SJCRH30 (cell line): ENCODE data around the gene ITPR2. TPM values are rescaled to one million over a fixed set of nuclear protein-coding genes. Genes with fewer than 3 reads are reported as not detected.

ENCODE experiments used
- DNase-seq, 2 experiments: peaks; one replicate each; pipeline ENCODE4 v3.0.0-alpha.2; 2015 to 2020
- H3K27ac ChIP-seq: fragments of 250-450 bp; sonication (Bioruptor Pico); 2 replicates; pipeline ENCODE4 v1.5.1; 2020; ENCODE audit warnings: mild to moderate bottlenecking, moderate library complexity
- H3K27me3 ChIP-seq: fragments of 250-450 bp; sonication (Bioruptor Pico); 2 replicates; pipeline ENCODE4 v1.5.1; 2020; ENCODE audit warnings: mild to moderate bottlenecking, moderate library complexity
- H3K36me3 ChIP-seq: fragments of 250-450 bp; sonication (Bioruptor Pico); 2 replicates; pipeline ENCODE4 v1.5.1; 2020; ENCODE audit warnings: mild to moderate bottlenecking, moderate library complexity
- H3K4me1 ChIP-seq: fragments of 250-450 bp; sonication (Bioruptor Pico); 2 replicates; pipeline ENCODE4 v1.5.1; 2020; ENCODE audit warnings: mild to moderate bottlenecking, moderate library complexity
- H3K4me3 ChIP-seq: fragments of 250-450 bp; sonication (Bioruptor Pico); 2 replicates; pipeline ENCODE4 v1.5.1; 2020; ENCODE audit warnings: mild to moderate bottlenecking, moderate library complexity
- H3K9me3 ChIP-seq: fragments of 250-450 bp; sonication (Bioruptor Pico); replicated peaks from 2 replicates; pipeline ENCODE4 v1.5.1; 2020; ENCODE audit warnings: mild to moderate bottlenecking, moderate library complexity
- total RNA-seq: library from RNA; depleted of rRNA; stranded (reverse); fragments of >200 nt; shearing (Covaris generic); gene quantifications from 2 replicates; pipeline ENCODE4 v1.2.3, GENCODE V29; 2014

The ITPR2 gene
- total RNA-seq, 1 experiment from 2014 or later = 8.7 TPM

GRCh38 chr12:26719852-26720251 is 113.1 kb downstream of the ITPR2 start:
- Histone ChIP-seq H3K4me1 (0 out of 2 replicates have a peak, but pooled peaks cover 3% of the 10 kb centered on the region), H3K4me3 (no peak overlapping the region), H3K9me3 (no peaks in the 10 kb centered on the region), H3K27me3 (no peaks in the 10 kb centered on the region), H3K27ac (no peak overlapping the region), H3K36me3 (no peaks in the 10 kb centered on the region)
- DNase-seq = no peak

DNA sequence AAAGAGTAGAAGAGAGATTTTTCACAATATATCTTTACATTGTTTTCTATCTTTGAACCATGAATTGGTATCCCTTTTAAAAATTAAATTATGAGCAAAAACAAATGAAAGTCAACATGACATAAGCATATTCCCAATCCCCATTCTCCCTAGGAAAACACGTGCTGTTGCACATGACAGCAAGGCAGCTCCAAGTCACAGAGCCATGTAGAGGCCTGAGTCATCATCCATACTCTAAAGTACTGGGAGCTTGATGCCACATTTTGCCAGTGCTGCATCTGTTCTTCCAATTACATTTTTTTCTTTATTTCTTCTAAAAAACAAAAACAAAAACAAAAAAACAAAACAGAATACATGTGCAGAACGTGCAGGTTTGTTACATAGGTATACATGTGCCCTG is 115.2 kb downstream of the ITPR2 start:
- H3K27me3 ChIP-seq = no peaks in the 10 kb centered on the region
- no peak for DNase-seq
- H3K36me3 ChIP-seq = no peaks in the 10 kb centered on the region
- H3K4me3 ChIP-seq = no peak overlapping the region
- H3K9me3 ChIP-seq = no peaks in the 10 kb centered on the region
- H3K4me1 ChIP-seq = peaks cover 5% of the 10 kb centered on the region
- H3K27ac ChIP-seq = no peak overlapping the region

GRCh38 chr12:26715232-26715631 is 117.8 kb downstream of the ITPR2 start:
- Histone ChIP-seq H3K27ac (no peak overlapping the region), H3K4me1 (peaks cover 5% of the 10 kb centered on the region), H3K4me3 (no peak overlapping the region), H3K27me3 (no peaks in the 10 kb centered on the region), H3K9me3 (no peaks in the 10 kb centered on the region), H3K36me3 (no peaks in the 10 kb centered on the region)
- no peak for DNase-seq

- DNase-seq = peak in 1 of 2 experiments; percentile 16
- H3K27ac ChIP-seq = no peak overlapping the region
These were observed 119.1 kb downstream of the ITPR2 start for GRCh38 chr12:26713885-26714383.

GRCh38 chr12:26712892-26713291 is 120.1 kb downstream of the ITPR2 start:
- no peak for DNase-seq
- Histone ChIP-seq H3K9me3 (no peaks in the 10 kb centered on the region), H3K4me3 (no peak overlapping the region), H3K4me1 (peaks cover 5% of the 10 kb centered on the region), H3K36me3 (no peaks in the 10 kb centered on the region), H3K27me3 (no peaks in the 10 kb centered on the region), H3K27ac (no peak overlapping the region)

More at GRCh38 chr12:26713885-26714383, 119.1 kb downstream of the ITPR2 start:
- no peak overlapping the region for H3K4me3 ChIP-seq
- no peaks in the 10 kb centered on the region for H3K27me3 ChIP-seq
- no peaks in the 10 kb centered on the region for H3K36me3 ChIP-seq
- no peaks in the 10 kb centered on the region for H3K9me3 ChIP-seq
- H3K4me1 ChIP-seq = peaks cover 5% of the 10 kb centered on the region

- DNase-seq = no peak
These were observed 121.4 kb downstream of the ITPR2 start for GRCh38 chr12:26711569-26711968.

DNA sequence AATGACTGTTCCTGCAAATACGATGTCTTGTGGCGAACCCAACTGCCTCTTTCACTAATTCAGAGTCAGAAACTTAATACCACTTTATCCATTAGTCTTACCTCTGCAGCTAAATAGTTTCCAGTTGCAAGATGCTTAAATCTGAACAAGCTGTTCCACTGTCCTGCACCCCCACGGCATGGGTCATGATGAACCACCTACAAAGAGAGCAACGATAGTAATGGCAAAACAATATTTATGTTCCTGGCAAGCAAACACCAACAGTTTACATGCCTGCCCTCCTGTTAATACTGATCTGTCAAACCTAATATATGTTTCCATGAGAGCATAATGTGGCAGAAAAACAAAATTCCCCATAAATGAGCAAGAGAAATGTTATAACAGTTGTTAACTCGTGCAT is 121.9 kb downstream of the ITPR2 start:
- no peak overlapping the region for H3K27ac ChIP-seq
- peaks cover 5% of the 10 kb centered on the region for H3K4me1 ChIP-seq
- H3K4me3 ChIP-seq = no peak overlapping the region
- DNase-seq = no peak
- H3K9me3 ChIP-seq = no peaks in the 10 kb centered on the region
- no peaks in the 10 kb centered on the region for H3K27me3 ChIP-seq
- no peaks in the 10 kb centered on the region for H3K36me3 ChIP-seq

More at GRCh38 chr12:26711569-26711968, 121.4 kb downstream of the ITPR2 start:
- Histone ChIP-seq H3K4me1 (peaks cover 5% of the 10 kb centered on the region), H3K27me3 (no peaks in the 10 kb centered on the region), H3K36me3 (no peaks in the 10 kb centered on the region), H3K27ac (no peak overlapping the region), H3K4me3 (no peak overlapping the region), H3K9me3 (no peaks in the 10 kb centered on the region)

DNA sequence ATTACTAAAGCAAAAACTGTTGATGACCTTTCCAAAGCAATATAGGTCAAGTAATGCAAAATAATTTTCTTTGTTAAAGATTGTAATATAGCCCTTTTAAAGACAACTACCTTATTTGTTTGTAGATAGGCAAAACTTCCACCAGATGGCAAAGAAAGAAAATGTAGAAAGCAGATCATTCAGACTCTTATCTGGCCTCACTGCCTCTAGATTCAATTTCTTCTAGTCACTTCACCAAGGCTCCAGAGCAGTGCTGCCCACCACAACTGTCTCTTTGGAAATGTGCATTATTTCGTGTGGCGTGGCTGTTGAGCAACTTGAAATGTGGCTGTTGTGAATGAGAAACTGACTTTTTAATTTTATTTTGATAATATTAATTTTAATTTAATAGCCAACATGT is 127.1 kb downstream of the ITPR2 start:
- Histone ChIP-seq H3K27ac (no peak overlapping the region), H3K9me3 (no peaks in the 10 kb centered on the region)

DNA sequence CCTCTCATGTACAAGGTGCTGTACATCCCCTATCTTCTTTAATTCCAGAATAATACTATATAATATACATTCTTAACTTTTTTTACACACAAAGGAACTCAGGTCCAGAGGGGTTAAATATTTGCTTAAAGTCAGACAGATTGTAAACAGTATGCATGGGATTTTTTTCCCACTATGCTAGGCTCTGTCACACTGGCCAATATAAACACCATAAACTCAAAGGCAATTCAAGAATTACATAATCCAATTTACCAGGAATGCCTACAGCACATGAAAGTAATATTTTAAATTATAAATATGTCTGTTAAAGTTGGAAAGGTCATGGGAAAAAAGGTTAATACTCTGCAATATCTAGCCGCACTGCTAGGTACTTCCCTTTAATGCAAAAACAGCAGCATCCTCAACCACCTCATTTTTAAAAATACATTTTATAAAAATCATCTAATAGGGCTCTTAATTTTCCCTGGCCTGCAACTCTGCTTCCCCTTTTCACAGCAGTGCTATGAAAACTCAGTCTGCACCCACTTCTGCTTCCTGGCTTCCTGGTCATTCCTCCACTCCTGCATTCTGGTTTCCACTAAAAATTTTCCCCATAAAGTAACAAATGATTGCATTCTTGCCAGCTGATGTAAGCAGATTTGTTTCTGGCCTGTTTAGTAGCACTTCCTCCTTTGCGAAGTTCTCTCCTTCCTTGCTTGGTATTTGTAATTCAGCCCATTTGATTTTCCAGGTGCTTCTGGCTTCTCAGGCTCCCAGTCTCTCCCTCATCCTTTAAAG is 128.1 kb downstream of the ITPR2 start:
- Histone ChIP-seq H3K4me1 (no peaks in the 10 kb centered on the region; the same call in 1 of the 2 replicates), H3K36me3 (no peaks in the 10 kb centered on the region), H3K27me3 (no peaks in the 10 kb centered on the region), H3K4me3 (no peak overlapping the region), H3K27ac (no peak overlapping the region), H3K9me3 (no peaks in the 10 kb centered on the region)
- no peak for DNase-seq

More for the DNA sequence above, 127.1 kb downstream of the ITPR2 start:
- Histone ChIP-seq H3K27me3 (no peaks in the 10 kb centered on the region), H3K36me3 (no peaks in the 10 kb centered on the region), H3K4me1 (no peaks in the 10 kb centered on the region; the same call in 1 of the 2 replicates), H3K4me3 (no peak overlapping the region)
- DNase-seq = no peak

DNA sequence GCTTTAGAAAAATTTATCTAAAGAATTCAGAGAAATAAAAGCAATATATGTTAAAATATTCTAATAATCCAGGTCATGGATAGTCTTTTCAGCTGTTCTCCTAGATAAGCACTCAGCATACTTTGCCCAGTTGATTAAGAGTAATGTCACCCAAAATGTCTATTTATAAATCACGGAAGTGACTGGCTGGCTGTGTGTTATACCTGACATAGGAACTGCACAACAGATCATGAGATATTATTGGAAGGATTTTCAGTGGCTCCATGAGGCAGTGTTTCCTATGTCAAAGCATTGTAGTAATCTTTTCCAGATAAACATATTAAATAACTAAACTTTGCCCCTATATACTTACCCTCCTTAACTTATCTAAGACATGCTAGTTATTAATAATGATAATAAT is 128.8 kb downstream of the ITPR2 start:
- DNase-seq = no peak
- H3K27ac ChIP-seq = no peak overlapping the region
- H3K9me3 ChIP-seq = no peaks in the 10 kb centered on the region
- no peaks in the 10 kb centered on the region; the same call in 1 of the 2 replicates for H3K4me1 ChIP-seq
- H3K4me3 ChIP-seq = no peak overlapping the region
- no peaks in the 10 kb centered on the region for H3K27me3 ChIP-seq
- no peaks in the 10 kb centered on the region for H3K36me3 ChIP-seq

GRCh38 chr12:26702741-26703140 is 130.3 kb downstream of the ITPR2 start:
- H3K9me3 ChIP-seq = no peaks in the 10 kb centered on the region
- H3K27ac ChIP-seq = no peak overlapping the region
- DNase-seq = no peak
- H3K36me3 ChIP-seq = no peaks in the 10 kb centered on the region
- no peaks in the 10 kb centered on the region; the same call in 1 of the 2 replicates for H3K4me1 ChIP-seq
- no peaks in the 10 kb centered on the region for H3K27me3 ChIP-seq
- no peak overlapping the region for H3K4me3 ChIP-seq

GRCh38 chr12:26701604-26702215 is 131.3 kb downstream of the ITPR2 start:
- H3K9me3 ChIP-seq = no peaks in the 10 kb centered on the region
- H3K27me3 ChIP-seq = no peaks in the 10 kb centered on the region
- no peak overlapping the region for H3K4me3 ChIP-seq
- H3K27ac ChIP-seq = no peak overlapping the region
- H3K36me3 ChIP-seq = no peaks in the 10 kb centered on the region
- DNase-seq = peak in 1 of 2 experiments; percentile 67
- H3K4me1 ChIP-seq = no peaks in the 10 kb centered on the region; the same call in 1 of the 2 replicates

DNA sequence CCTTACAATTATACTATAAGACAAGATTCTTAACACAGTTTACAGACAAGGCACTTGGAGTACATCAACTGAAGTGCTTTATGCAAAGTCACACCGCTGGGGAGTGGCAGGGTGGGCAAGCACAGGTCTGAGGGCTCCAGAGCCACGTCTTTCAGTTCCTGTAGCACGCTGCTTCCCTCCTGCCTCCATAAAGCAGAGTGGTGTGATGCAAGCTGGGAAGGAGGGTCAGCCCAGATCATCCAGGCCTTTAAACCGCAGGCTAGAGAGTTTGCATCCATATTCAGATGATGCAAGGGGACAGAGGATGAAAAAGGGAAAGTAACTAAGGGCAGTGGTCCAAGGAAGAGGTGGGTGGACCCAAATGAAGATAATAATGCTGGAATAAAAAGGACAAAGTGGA is 132.6 kb downstream of the ITPR2 start:
- H3K9me3 ChIP-seq = no peaks in the 10 kb centered on the region
- no peaks in the 10 kb centered on the region for H3K36me3 ChIP-seq
- no peaks in the 10 kb centered on the region for H3K27me3 ChIP-seq
- no peak overlapping the region for H3K4me3 ChIP-seq
- no peaks in the 10 kb centered on the region; the same call in 1 of the 2 replicates for H3K4me1 ChIP-seq
- no peak overlapping the region for H3K27ac ChIP-seq
- no peak for DNase-seq

DNA sequence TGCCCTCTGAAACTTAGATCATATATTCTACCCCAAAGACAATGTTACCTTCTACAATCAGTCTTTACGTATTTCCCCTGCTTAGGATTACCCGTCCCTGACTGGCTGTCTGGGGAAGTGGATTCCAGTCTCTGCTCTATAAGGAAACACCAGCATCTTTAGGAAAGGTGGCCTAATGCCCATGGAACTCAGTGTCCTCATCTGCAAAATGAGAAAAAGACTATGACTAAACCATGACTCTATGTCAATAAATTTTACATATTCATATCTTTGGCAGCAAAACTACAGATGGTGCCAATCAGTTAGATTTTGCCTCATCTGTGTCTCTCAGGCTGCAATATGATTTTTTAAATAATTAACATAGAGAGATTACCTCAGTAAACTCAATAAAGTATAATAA is 133.8 kb downstream of the ITPR2 start:
- H3K4me3 ChIP-seq = no peak overlapping the region
- H3K27ac ChIP-seq = no peak overlapping the region
- no peak for DNase-seq
- H3K36me3 ChIP-seq = no peaks in the 10 kb centered on the region
- no peaks in the 10 kb centered on the region for H3K9me3 ChIP-seq
- no peaks in the 10 kb centered on the region for H3K27me3 ChIP-seq
- no peaks in the 10 kb centered on the region for H3K4me1 ChIP-seq

DNA sequence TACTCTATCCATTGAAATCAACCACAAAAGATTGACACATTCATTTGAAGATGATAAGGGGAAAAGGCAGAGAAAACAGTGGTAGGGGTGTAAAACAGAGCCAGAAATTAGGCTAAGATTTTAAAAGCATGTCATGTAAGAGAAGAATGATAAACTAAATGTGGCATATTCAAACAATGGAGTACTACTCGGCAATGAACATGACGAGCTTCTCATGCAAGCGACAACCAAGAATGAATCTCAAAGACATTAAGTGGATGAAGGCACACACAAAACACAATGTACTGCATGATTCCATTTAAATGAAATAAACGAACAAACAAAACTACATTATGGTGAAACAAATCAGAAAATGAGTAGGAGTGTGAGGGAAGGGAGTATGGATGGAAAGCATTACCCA is 134.8 kb downstream of the ITPR2 start:
- Histone ChIP-seq H3K27ac (no peak overlapping the region), H3K9me3 (no peaks in the 10 kb centered on the region), H3K4me1 (no peaks in the 10 kb centered on the region), H3K4me3 (no peak overlapping the region), H3K36me3 (no peaks in the 10 kb centered on the region), H3K27me3 (no peaks in the 10 kb centered on the region)
- DNase-seq = no peak
